Ectodermal cell (in vitro differentiated cells): ENCODE data around the gene OASL.

Source experiments
- H3K27ac ChIP-seq: 2 replicates; pipeline ENCODE4 v1.7.0; 2013; ENCODE audit warnings: mild to moderate bottlenecking, low read depth, low read length; ENCODE audit not compliant: insufficient read depth, poor library complexity, severe bottlenecking
- H3K27me3 ChIP-seq: 2 replicates; pipeline ENCODE4 v1.7.0; 2013; ENCODE audit warnings: mild to moderate bottlenecking, low read length; ENCODE audit not compliant: insufficient read depth, control insufficient read depth, poor library complexity, severe bottlenecking
- H3K36me3 ChIP-seq: one replicate; pipeline ENCODE4 v1.7.0; 2013; ENCODE audit warnings: low read length; ENCODE audit not compliant: control insufficient read depth, insufficient read depth
- H3K4me1 ChIP-seq: one replicate; pipeline ENCODE4 v1.7.0; 2013; ENCODE audit warnings: low read length; ENCODE audit not compliant: control insufficient read depth, insufficient read depth
- H3K4me3 ChIP-seq: 2 replicates; pipeline ENCODE4 v1.7.0; 2013; ENCODE audit warnings: low read depth, low read length, control low read depth; ENCODE audit not compliant: insufficient read depth
- H3K9me3 ChIP-seq: 2 replicates; pipeline ENCODE4 v1.7.0; 2013; ENCODE audit warnings: mild to moderate bottlenecking, low read length, moderate library complexity; ENCODE audit not compliant: control insufficient read depth
- WGBS, 2 experiments: methylation state at CpG; one replicate each; pipeline ENCODE4 v1.1.7; 2013; ENCODE audit warnings: missing lambda C conversion rate in 2 of 2; 5-methylcytosine and 5-hydroxymethylcytosine counted together

Gene OASL

GRCh38 chr12:120990487-120991055 lies 48.5 kb downstream of the OASL start:
- no peaks in the 10 kb centered on the region for H3K9me3 ChIP-seq
- no peaks in the 10 kb centered on the region for H3K27me3 ChIP-seq
- no peaks in the 10 kb centered on the region for H3K4me1 ChIP-seq
- H3K27ac ChIP-seq, result no peak overlapping the region
- H3K4me3 ChIP-seq, result no peak overlapping the region
- H3K36me3 ChIP-seq, result no peaks in the 10 kb centered on the region
- 93 to 96% methylated on average over 2 of the region's 2 CpGs for WGBS, 2 experiments

- H3K9me3 ChIP-seq, result no peaks in the 10 kb centered on the region
- no peaks in the 10 kb centered on the region for H3K27me3 ChIP-seq
- no peak overlapping the region for H3K4me3 ChIP-seq
- H3K4me1 ChIP-seq, result no peaks in the 10 kb centered on the region
- no peaks in the 10 kb centered on the region for H3K36me3 ChIP-seq
- 81 to 89% methylated on average over 3 of the region's 3 CpGs for WGBS, 2 experiments
- H3K27ac ChIP-seq, result no peak overlapping the region
Observed at GRCh38 chr12:120989687-120990086, 49.4 kb downstream of the OASL start.

GRCh38 chr12:120988658-120989057 lies 50.4 kb downstream of the OASL start:
- no peak overlapping the region for H3K4me3 ChIP-seq
- no peaks in the 10 kb centered on the region for H3K27me3 ChIP-seq
- 88 to 90% methylated on average over 17 of the region's 17 CpGs for WGBS, 2 experiments
- H3K9me3 ChIP-seq, result no peaks in the 10 kb centered on the region
- H3K36me3 ChIP-seq, result no peaks in the 10 kb centered on the region
- H3K27ac ChIP-seq, result no peak overlapping the region
- H3K4me1 ChIP-seq, result no peaks in the 10 kb centered on the region

- Histone ChIP-seq H3K9me3 (no peaks in the 10 kb centered on the region), H3K36me3 (no peaks in the 10 kb centered on the region), H3K4me1 (no peaks in the 10 kb centered on the region), H3K4me3 (no peak overlapping the region), H3K27ac (no peak overlapping the region), H3K27me3 (no peaks in the 10 kb centered on the region)
- 88 to 92% methylated on average over 4 of the region's 4 CpGs for WGBS, 2 experiments
Observed at GRCh38 chr12:120988234-120988633, 50.8 kb downstream of the OASL start.

GRCh38 chr12:120984351-120984898 lies 54.6 kb downstream of the OASL start:
- H3K27me3 ChIP-seq, result no peaks in the 10 kb centered on the region
- no peak overlapping the region for H3K27ac ChIP-seq
- H3K4me1 ChIP-seq, result no peaks in the 10 kb centered on the region
- H3K36me3 ChIP-seq, result no peaks in the 10 kb centered on the region
- no peak overlapping the region for H3K4me3 ChIP-seq
- 83 to 91% methylated on average over 3 of the region's 3 CpGs for WGBS, 2 experiments
- H3K9me3 ChIP-seq, result no peaks in the 10 kb centered on the region

GRCh38 chr12:120983759-120984158 lies 55.3 kb downstream of the OASL start:
- Histone ChIP-seq H3K36me3 (no peaks in the 10 kb centered on the region), H3K9me3 (no peaks in the 10 kb centered on the region), H3K27ac (no peak overlapping the region), H3K4me3 (no peak overlapping the region), H3K27me3 (no peaks in the 10 kb centered on the region), H3K4me1 (no peaks in the 10 kb centered on the region)
- WGBS, 2 experiments, result 91% methylated on average over 4 of the region's 4 CpGs

GRCh38 chr12:120982659-120983058 lies 56.4 kb downstream of the OASL start:
- Histone ChIP-seq H3K27me3 (no peaks in the 10 kb centered on the region), H3K9me3 (no peaks in the 10 kb centered on the region), H3K27ac (no peak overlapping the region), H3K4me3 (no peak overlapping the region), H3K4me1 (no peaks in the 10 kb centered on the region), H3K36me3 (no peaks in the 10 kb centered on the region)
- WGBS, 2 experiments, result 86 to 87% methylated on average over 7 of the region's 7 CpGs

- Histone ChIP-seq H3K27me3 (no peaks in the 10 kb centered on the region), H3K27ac (no peak overlapping the region), H3K4me1 (no peaks in the 10 kb centered on the region), H3K9me3 (no peaks in the 10 kb centered on the region), H3K36me3 (no peaks in the 10 kb centered on the region), H3K4me3 (no peak overlapping the region)
- WGBS, 2 experiments, result 89 to 91% methylated on average over 6 of the region's 6 CpGs
Observed at GRCh38 chr12:120981407-120981941, 57.6 kb downstream of the OASL start.

- H3K27me3 ChIP-seq, result no peaks in the 10 kb centered on the region
- H3K4me1 ChIP-seq, result no peaks in the 10 kb centered on the region
- no peaks in the 10 kb centered on the region for H3K36me3 ChIP-seq
- WGBS, 2 experiments, result 71 to 77% methylated on average over 13 of the region's 13 CpGs
- H3K27ac ChIP-seq, result no peak overlapping the region
- no peak overlapping the region for H3K4me3 ChIP-seq
- no peaks in the 10 kb centered on the region for H3K9me3 ChIP-seq
Observed at GRCh38 chr12:120980800-120981368, 58.2 kb downstream of the OASL start.

GRCh38 chr12:120979862-120980696 lies 59.0 kb downstream of the OASL start:
- H3K4me3 ChIP-seq, result no peak overlapping the region

More at GRCh38 chr12:120979862-120980696, 59.0 kb downstream of the OASL start:
- Histone ChIP-seq H3K27ac (no peak overlapping the region), H3K4me1 (no peaks in the 10 kb centered on the region), H3K36me3 (no peaks in the 10 kb centered on the region), H3K9me3 (no peaks in the 10 kb centered on the region), H3K27me3 (no peaks in the 10 kb centered on the region)
- 69 to 73% methylated on average over 10 to 11 of the region's 11 CpGs for WGBS, 2 experiments
